Activated CD4-positive, alpha-beta T cell treated with anti-CD3 and anti-CD28 coated beads, Interleukin-2, amount 50 U/mL, for 24 hours (primary cell): Measurements from ENCODE around the gene TAS2R30.
A peak's percentile ranks its signal among the peaks of the same experiment; 100 is the strongest.

Experiments used
- DNase-seq, 2 donors: peaks; one replicate each; pipeline ENCODE4 v3.0.0-alpha.2; 2020; ENCODE audit warnings: low read depth in 1 of 2, low spot score in 1 of 2

The TAS2R30 gene, protein sequence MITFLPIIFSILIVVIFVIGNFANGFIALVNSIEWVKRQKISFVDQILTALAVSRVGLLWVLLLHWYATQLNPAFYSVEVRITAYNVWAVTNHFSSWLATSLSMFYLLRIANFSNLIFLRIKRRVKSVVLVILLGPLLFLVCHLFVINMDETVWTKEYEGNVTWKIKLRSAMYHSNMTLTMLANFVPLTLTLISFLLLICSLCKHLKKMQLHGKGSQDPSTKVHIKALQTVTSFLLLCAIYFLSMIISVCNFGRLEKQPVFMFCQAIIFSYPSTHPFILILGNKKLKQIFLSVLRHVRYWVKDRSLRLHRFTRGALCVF

DNA sequence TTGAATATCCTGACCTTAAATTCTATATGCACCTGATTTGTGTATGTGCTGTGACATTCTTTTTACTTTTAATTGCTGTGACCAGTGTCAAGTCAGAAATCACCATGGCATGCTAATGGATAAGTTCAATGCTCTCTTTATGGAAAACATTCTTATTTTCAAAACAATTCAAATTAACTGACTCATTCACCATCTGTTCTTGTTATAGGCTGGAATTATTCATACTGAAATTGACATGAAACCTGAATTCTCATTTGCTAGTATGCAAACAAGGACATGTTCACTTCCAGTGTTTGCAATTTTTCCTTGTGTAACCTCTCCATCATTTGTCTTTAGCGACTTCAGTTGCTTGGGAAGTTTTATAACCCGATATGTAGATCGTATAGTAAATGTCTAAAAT is at the start of gene TAS2R30:
Gene TAS2R30 (minus strand): TSS at position 340 of the 400 bp plus-strand sequence. CDS start 400 bp downstream, outside the sequence.
- no peak for DNase-seq

DNA sequence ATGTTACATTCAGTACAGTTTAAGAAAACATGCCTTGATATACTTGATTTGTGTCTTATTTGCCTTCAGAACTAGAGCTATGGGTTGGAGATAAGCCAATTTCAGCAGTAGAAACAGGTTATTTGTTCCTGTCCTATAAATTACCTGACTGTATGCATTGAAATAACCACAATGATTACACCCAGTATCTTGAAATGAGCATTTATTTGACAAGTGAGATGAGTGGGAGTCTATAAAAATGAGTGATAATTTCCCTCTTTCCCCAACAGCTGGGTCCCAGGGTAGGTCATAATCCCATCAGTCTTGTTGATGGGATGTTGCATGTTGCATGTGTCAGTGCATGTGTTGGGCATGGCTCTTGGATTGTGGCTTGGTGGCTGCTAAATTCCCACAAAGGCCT is 48.6 kb upstream of the TAS2R30 start:
- DNase-seq = no peak

DNA sequence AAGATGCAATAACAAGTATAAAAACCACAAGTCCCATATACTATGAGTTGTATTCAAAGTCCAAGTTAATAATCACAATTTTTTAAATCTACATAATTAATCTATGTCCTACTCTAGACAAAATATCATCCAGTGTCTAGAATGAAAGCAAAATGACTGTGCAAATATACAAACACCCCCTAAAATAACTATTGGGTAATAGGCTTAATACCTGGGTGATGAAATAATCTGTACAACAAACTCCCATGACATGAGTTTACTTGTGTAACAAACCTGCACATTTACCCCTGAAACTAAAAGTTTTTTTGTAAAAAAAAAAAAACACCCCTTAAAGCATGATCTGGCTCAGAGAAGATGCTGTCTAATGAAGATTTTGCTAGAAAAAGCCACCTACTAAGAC is 48.1 kb upstream of the TAS2R30 start:
- DNase-seq = no peak

DNA sequence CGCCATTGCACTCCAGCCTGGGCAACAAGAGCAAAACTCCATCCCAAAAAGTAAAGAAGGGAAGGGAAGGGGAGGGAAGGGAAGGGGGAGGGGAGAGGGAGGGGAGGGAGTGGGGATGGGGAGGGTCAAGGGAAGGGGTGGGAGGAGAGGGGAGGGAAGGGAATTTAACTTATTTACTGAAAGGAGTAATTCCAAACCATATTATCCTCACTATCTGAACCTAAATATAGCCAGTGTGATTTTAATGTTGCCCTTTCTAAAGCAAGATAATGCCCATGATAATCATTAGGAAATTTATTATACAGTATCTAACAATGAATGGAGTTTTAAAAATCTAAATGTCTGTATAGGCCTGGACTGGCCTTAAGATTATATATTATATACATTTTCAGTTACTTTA is 43.8 kb upstream of the TAS2R30 start:
- no peak for DNase-seq

DNA sequence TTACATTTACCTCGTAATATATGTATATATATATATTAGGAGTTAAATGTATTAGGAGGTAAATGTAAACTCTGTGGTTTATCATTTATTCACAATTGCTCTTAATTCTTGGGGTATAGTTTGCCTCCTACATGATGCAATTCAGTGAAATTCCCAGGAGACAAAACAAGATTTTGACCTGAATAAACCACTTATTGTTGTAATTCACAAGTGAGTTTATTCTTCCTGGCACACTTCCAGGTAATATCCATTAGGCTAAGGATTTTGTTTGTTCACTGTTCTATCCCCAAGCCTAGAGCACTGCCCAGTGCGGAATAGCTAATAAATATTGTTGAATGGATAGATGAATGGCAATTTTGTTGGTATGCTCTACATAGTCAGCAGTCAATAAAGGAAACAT is 39.6 kb upstream of the TAS2R30 start:
- no peak for DNase-seq

DNA sequence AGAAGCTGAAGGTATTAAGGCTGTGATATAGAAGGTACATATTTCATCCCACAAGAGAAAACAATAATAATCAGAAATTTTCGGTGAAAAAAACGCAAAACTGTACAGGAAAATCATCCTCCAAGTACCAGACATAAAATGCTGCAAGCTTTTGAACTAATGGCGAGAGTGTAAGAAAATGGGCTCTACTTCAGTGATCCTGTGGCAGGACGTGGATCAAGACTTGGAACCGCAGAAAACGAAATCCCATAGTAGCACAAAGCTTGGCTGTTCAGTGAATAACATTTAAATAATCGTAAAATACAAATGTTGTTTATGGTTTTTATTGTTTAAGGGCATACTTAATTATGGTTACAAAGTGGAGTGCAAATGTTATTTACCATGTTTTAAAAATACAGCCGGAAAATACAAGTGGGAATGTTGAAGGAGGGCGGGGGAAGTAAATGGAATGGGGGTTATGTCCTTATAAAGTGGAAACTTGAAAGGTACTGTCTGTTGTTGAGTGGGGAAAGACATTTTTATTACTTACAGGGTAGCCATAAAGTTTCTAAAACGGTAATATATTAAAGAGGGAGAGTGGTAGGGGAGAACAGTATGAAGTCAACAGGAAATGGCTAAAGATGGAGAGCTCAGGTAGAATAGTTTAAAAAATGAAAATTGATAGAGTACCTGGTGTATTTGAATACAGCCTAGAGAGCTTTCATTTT is 37.7 kb upstream of the TAS2R30 start:
- DNase-seq = no peak

DNA sequence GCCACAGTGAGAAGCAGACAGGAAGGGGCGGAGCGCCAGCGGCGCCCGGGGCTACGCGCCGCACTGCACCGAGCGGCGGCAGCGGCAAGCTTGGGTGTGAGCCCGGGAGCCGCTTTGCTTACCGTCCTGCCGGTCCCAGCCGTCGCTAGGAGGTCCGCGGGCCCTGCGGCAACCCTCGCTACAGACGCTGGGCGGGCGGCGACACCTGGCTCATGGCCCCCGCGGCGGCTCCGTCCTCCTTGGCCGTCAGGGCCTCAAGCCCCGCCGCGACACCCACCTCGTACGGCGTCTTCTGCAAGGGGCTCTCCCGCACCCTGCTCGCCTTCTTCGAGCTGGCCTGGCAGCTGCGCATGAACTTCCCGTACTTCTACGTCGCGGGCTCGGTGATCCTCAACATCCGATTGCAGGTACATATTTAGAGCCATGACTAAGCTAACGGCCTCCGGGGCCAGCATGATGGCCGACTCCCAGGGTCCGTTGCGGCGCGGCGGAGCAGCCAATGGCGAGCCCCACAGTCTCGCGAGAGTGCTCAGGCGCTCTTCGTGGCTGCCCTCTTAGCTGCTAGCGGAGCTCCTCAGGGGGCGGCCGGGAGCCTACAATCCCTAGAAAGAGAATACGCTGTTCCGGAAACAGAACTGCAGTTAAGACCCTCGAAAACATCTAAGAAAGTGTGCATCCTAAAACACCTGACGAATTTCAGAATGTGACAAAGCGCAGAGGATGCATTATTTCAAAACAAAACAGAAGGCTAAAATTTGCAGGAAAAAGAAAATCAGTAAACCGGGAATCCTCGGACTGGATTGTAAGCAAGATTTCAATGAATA is 36.9 kb upstream of the TAS2R30 start, which contains the start of gene SMIM10L1:
Gene SMIM10L1 (plus strand): TSS at position 50 of the 824 bp plus-strand sequence. CDS start 163 bp downstream, at position 213.
- DNase-seq = peak; percentile 69 to 85

DNA sequence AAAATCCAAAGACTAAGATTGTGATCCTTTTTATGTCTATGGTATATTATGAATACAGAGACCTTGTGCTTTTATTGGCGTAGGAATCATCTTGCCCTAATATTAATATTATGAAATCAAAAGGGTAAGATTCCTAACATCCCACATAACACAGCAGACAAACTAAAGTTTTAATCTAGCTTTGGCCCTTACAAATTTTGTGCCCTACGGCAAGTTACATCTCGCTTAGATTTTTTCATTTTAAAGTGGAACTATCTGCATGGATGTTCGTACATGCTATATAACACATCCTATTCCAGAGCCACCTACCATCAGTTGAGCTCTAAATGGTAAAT is 36.3 kb upstream of the TAS2R30 start:
- DNase-seq = no peak

DNA sequence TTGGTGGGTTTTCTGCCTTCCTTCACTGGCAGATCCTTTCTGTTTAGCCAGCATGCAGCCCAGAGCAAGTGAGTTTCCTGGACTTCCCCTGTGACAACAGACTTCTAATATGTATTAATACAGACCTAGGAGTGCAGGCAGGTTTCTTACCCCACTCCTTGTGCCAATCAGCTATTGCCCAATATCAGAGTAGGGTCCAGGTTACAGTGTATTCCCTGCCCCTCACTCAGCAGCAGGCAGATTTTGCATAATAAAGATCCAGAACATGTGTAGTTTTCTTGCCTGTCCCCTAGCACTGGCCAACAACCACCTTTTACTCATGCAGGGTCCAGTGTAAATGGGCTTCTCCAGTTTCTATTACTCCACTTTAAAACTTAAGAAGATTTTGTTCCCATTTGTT is 31.9 kb upstream of the TAS2R30 start:
- no peak for DNase-seq

DNA sequence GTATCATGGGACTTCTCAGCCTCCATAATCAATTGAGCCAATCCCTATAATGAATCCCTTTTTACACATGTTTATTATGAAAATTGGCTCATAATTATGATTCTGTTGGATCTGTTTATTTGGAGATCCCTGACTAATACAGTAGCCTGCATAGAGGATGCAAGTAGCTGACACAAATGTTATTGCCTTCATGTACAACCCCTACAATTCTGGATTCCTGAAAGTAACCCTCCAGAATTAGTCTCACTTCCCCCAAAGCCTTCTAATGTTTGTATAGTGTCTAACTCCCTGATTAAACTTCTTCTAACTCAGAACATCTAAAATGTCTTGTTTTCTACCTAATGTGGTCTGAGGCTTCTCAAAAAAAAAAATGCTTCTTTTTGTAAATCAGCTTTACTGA is 29.9 kb upstream of the TAS2R30 start:
- DNase-seq = no peak

DNA sequence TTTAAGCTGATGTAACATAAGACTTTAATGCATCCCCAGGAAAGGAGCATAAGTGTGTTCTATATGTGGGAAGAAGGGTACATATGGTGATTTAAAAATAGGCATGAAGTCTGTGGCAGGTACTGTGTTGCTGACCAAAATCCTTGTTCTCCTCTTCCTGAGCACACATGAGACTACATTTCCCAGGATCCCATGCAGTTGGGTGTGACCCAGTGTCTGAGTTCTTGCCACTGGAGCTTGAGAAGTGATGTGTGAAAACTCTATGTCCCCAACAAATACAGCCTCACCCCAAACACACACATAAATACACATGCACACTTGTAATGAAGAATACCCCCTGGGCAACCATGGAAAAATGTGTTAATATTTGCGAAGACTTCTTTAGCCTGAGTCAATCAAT is 28.1 kb upstream of the TAS2R30 start:
- no peak for DNase-seq

DNA sequence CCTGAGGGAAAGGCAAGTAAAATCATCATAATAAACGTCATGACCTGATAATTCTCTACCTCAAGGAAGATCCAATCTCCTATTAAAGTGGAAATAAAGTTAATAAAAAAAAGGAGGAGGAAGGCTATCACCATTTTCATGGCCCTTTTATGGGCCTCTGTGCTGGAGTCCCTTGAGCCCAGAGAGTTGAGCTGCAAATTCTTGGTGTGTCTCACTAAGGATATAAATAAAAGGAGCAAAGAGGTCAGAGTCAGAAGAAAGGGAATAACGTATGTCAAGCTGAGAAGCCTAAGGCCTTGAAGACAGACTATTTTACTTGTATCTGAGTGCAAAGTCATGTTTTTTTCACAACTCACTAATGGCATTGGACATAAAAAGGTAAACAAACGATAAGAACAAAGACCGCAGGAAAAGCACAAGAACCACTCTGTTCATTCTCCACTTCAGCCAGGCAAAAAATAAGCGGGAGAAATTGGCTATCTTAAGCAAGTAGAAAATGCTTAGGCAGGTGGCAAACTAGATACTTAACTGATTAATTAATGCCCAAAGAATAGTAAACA is 24.5 kb upstream of the TAS2R30 start:
- no peak for DNase-seq

DNA sequence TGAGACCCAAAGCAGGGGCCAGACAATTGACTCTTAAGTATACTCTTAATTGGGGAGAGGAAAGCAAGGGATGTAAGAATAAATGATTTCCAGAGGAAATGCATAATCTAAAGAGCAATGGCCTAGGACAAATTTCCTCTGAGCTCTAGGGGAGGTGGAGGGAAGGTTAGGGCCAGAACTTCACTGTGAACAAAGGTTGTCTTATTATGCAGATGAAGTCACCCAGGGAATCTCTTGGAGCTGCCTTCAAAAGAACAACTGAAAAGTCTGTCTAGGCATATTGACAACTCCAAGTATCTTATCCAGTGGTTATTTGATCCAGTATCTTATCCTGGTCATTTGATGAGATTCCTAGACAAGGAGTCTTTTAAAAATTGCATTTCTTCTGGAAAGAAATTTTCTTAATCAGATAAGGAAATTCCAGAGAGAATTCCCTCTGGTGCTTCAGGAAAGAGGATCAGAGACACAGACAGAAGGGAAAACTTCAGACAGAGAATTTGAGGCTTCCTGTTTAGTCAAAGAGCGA is 20.0 kb upstream of the TAS2R30 start:
- DNase-seq = no peak

DNA sequence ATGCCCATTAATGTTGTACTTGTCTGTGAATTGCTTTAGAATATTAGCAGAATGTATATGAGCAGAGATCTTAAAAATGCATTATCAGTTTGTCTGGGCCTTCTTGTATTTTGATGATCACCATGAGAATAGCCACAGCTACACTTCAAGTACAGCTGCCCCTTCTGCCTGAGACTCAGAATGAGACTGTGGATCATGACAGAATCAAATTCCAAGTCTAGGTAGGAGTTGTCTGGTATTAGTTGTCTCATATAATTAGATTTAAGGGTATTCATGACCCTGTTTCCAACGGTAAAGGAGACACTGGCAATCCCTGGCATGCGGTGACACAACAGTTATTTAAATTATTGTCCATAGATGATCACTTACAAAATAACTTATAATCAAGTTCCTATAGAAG is 18.3 kb upstream of the TAS2R30 start:
- DNase-seq = no peak

DNA sequence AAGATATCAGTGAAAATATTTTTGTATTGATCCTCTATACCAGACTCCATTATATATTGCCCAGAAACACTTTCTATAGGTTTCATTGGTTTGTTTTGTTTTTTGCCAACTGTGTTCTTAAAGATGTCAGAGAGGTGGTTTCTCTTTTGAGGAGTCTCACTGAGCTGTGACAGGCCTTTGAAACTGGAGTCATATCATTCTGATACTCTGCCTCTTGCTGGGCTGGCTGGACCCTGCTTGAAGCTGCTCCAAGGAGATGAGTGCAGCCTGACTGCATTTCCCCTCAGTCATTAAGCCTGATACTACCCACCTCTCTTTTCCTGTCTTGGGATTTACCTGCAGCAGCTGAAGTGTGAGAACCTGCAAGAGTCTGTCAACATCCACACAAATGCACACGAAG is 16.4 kb upstream of the TAS2R30 start:
- no peak for DNase-seq

DNA sequence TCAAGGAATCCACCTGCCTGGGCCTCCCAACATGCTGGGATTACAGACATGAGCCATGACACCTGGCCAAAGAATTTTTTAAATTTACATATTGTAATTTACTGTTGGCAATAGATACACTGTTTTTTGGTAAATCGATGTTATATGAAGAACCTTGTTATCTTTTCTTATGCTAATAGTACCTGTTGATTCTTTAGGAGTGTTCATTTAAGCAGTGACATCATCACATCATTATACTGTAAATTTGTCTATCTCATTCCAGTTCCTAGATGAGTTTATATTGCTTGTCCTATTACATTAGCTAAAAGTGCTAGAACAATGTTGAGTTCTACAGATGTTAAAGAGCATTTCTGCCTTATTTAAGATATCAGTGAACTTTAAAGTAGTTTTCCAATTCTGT is 13.0 kb upstream of the TAS2R30 start:
- DNase-seq = no peak

DNA sequence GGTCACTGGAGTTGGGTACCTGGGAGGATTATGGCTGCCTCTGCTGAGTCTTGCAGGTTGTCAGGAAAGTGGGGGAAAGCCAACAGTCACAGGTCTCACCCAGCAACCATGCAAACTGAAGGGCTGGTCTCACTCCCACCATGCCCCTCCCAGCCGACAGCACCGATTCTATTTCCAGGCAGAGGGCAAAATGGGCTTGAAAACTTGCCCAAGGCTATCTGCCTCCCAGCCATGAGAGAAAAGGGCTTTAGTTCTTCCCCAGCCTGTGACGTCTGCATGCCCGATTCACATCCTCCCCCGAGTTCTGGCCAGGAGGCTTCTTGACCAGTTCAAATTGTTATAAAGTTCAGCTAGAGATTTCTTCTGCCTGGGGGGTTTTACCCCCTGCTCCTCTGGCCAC is 9.9 kb upstream of the TAS2R30 start:
- DNase-seq = no peak

DNA sequence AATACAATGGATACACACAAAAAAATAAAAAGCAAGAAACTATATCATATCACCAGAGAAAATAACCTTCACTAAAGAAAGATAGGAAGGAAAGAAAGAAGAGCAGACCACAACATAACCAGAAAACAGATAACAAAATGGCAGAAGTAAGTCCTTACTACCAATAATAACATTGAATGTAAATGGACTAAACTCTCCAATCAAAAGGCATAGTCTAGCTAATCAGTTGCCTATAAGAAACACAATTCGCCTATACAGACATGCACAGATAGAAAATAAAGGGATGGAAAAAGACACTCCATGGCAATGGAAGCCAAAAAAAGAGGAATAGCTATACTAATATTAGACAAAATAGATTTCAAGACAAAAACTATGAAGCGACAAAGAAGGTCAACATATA is 8.9 kb upstream of the TAS2R30 start:
- DNase-seq = no peak

DNA sequence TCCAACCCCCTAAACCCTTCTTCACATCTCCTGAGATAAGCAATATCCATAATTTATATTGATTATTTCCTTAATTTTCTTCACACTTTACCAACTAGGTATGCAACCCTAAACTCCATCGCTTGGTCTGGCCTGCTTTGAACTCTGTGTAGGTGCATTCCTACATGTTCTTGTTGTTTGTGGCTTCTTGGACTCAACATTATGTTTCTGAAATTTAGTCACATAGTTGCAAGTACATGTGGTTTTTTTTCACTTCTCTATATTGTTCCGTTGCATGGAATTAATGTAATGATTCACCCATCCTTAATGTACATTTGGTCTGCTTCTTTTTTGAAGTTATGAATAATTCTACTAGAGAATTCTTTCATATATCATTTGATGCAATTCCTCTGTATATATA is 1.6 kb upstream of the TAS2R30 start:
- no peak for DNase-seq

DNA sequence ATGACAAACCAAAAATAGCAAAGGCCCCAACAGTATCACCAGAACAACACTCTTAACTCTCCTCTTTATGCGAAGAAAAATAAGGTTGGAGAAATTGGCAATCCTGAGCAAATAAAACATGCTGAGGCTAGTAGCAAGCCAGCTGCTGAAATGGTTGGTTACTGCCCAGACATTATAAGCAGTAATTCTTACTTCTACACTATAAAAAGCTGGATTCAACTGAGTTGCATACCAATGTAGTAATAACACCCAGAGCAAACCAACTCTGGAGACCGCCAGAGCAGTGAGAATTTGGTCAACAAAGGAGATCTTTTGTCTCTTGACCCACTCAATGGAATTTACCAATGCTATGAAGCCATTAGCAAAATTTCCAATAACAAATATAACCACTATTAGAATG is 628 bp downstream of the TAS2R30 start:
- no peak for DNase-seq

DNA sequence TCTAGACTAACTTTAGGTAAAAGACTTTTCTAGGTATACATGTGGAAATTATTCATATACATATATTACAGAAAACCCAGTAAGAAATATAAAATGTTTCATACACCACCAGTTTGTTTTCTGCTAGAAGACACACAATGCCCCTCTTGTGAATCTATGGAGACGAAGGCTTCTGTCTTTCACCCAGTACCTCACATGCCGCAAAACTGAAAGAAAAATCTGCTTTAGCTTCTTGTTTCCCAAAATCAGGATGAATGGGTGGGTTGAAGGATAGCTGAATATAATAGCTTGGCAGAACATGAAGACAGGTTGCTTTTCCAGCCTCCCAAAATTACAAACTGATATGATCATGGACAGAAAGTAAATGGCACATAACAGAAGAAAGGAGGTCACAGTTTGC is 1.3 kb downstream of the TAS2R30 start:
- DNase-seq = no peak
